Epithelial cell of esophagus (primary cell): Measurements from ENCODE around the gene C15orf62.

Experiments used
- DNase-seq: peaks from one replicate; pipeline ENCODE4 v3.0.0; 2010; ENCODE audit warnings: low read depth
- H3K4me3 ChIP-seq: 2 replicates; pipeline ENCODE4 v1.5.1; 2011; ENCODE audit warnings: mild to moderate bottlenecking, low read length, control low read depth
- CTCF ChIP-seq: IDR thresholded peaks from 2 replicates; pipeline ENCODE4 v1.5.1; 2011; ENCODE audit warnings: low read depth, mild to moderate bottlenecking, low read length, control low read depth, inconsistent platforms; ENCODE audit not compliant: insufficient read depth; ENCODE audit errors: missing control alignments

C15orf62 gene

GRCh38 chr15:40803076-40803475 is 33.3 kb downstream of the C15orf62 start:
- no peak for TF ChIP-seq CTCF
- H3K4me3 ChIP-seq: no peak overlapping the region
- DNase-seq: no peak

- no peak overlapping the region for H3K4me3 ChIP-seq
- no peak for TF ChIP-seq CTCF
- DNase-seq: no peak
Observed at GRCh38 chr15:40803688-40804087, 33.9 kb downstream of the C15orf62 start.

GRCh38 chr15:40806672-40807027 is 36.9 kb downstream of the C15orf62 start:
- no peak for TF ChIP-seq CTCF
- no peak for DNase-seq
- peak overlapping the region; percentile 90 for H3K4me3 ChIP-seq

GRCh38 chr15:40807028-40807887 is 37.5 kb downstream of the C15orf62 start, which contains the start of the genes DNAJC17 and ZFYVE19:
TSS of gene DNAJC17 (minus strand) at chr15:40807473. CDS start at chr15:40807446, 27 bp downstream.
TSS of gene ZFYVE19 (plus strand) at chr15:40807089. CDS start at chr15:40807590, 501 bp downstream.
- peak within 1 kb of the TSS; percentile 90 for H3K4me3 ChIP-seq
- DNase-seq: peak; percentile 99
- TF ChIP-seq CTCF: peak; percentile 29

- no peak for DNase-seq
- no peak for TF ChIP-seq CTCF
- peak overlapping the region; percentile 90 for H3K4me3 ChIP-seq
Observed at GRCh38 chr15:40807888-40808461, 38.2 kb downstream of the C15orf62 start.

- no peak overlapping the region for H3K4me3 ChIP-seq
- no peak for DNase-seq
- no peak for TF ChIP-seq CTCF
Observed at GRCh38 chr15:40808861-40809450, 39.2 kb downstream of the C15orf62 start.
